Endothelial cell of umbilical vein (primary cell): Measurements from ENCODE around the gene MSRB2. TPM values are rescaled to one million over a fixed set of nuclear protein-coding genes. Genes with fewer than 3 reads are reported as not detected.

ENCODE experiments used
- BruUV-seq: library from RNA; stranded (reverse); fragments of 400-500 nt; replicated peaks from 2 replicates; lab custom pipeline; 2021; lab: Mats Ljungman, UMichigan
- CTCF ChIA-PET: fragments of 300-600, 350-600 bp; sonication (Branson Sonifier 250); formaldehyde crosslinking; loops from one replicate; lab custom pipeline; 2021; ENCODE audit warnings: antibody characterized with exemption, inconsistent platforms; lab: Charles Lee
- POLR2A ChIA-PET: fragments of 300-600, 350-600 bp; sonication (Branson Sonifier 250); formaldehyde crosslinking; loops from one replicate; lab custom pipeline; 2021; ENCODE audit warnings: antibody characterized with exemption, inconsistent platforms; lab: Charles Lee
- DNase-seq: peaks from one replicate; pipeline ENCODE4 v3.0.0-alpha.2; 2011; ENCODE audit warnings: low read depth, low spot score
- FAIRE-seq: peaks from 2 replicates; lab custom pipeline; 2011; peaks lifted over from hg19 to GRCh38; lab: Jason Lieb, UNC
- H2AFZ ChIP-seq: 2 replicates; pipeline ENCODE4 v1.6.0; 2012; ENCODE audit warnings: low read depth, low read length, control low read depth, inconsistent platforms
- H3K27ac ChIP-seq: 2 replicates; pipeline ENCODE4 v1.5.1; 2011; ENCODE audit warnings: low read depth, mild to moderate bottlenecking, control low read depth, low read length, moderate library complexity; ENCODE audit not compliant: insufficient read depth
- H3K27me3 ChIP-seq, 2 experiments: 2 replicates each; pipeline versions ENCODE4 v1.6.0 to v1.6.1; 2011; ENCODE audit warnings: low read length in 2 of 2, mixed read lengths in 1 of 2; ENCODE audit not compliant: control insufficient read depth in 2 of 2, insufficient read depth in 2 of 2
- H3K36me3 ChIP-seq, 2 experiments: 2 replicates in 1 of 2; 3 replicates in 1 of 2; pipeline ENCODE4 v1.5.1; 2011; ENCODE audit warnings: low read length in 2 of 2, mild to moderate bottlenecking in 1 of 2, moderate library complexity in 1 of 2; ENCODE audit not compliant: control insufficient read depth in 2 of 2, insufficient read depth in 2 of 2; ENCODE audit errors: extremely low read depth in 1 of 2
- H3K4me1 ChIP-seq: 3 replicates; pipeline ENCODE4 v1.5.1; 2011; ENCODE audit warnings: mild to moderate bottlenecking, low read length; ENCODE audit not compliant: control insufficient read depth, insufficient read depth; ENCODE audit errors: extremely low read depth
- H3K4me2 ChIP-seq: 2 replicates; pipeline ENCODE4 v1.6.1; 2011; ENCODE audit warnings: low read length, control low read depth, mixed read lengths; ENCODE audit not compliant: insufficient read depth
- H3K4me3 ChIP-seq, 3 experiments: fragments of 200-600 bp in 1 of 3; sonication (generic), shearing (Covaris generic) in 1 of 3; replicated peaks in 1 of 3; 2 replicates each; pipeline ENCODE4 v1.5.1; 2011 to 2016; ENCODE audit warnings: control low read depth in 3 of 3, low read length in 3 of 3, mild to moderate bottlenecking in 2 of 3, inconsistent platforms in 1 of 3, low read depth in 1 of 3, moderate library complexity in 1 of 3; ENCODE audit not compliant: insufficient read depth in 1 of 3
- H3K79me2 ChIP-seq: 2 replicates; pipeline ENCODE4 v1.6.0; 2012; ENCODE audit warnings: low read length, inconsistent platforms; ENCODE audit not compliant: control insufficient read depth, insufficient read depth
- H3K9ac ChIP-seq: replicated peaks from 2 replicates; pipeline ENCODE3; 2011; ENCODE audit warnings: low read length, control low read depth; ENCODE audit not compliant: insufficient read depth; ENCODE audit errors: extremely low read depth
- H3K9me1 ChIP-seq: replicated peaks from 3 replicates; pipeline ENCODE4 v1.6.0; 2011; ENCODE audit warnings: mild to moderate bottlenecking, low read length; ENCODE audit not compliant: control insufficient read depth, insufficient read depth; ENCODE audit errors: extremely low read depth
- H3K9me3 ChIP-seq: replicated peaks from 2 replicates; pipeline ENCODE4 v1.5.1; 2012; ENCODE audit warnings: low read length, inconsistent platforms; ENCODE audit not compliant: control insufficient read depth, insufficient read depth
- H4K20me1 ChIP-seq: replicated peaks from 2 replicates; pipeline ENCODE3; 2011; ENCODE audit warnings: mild to moderate bottlenecking, low read length; ENCODE audit not compliant: control insufficient read depth, insufficient read depth; ENCODE audit errors: extremely low read depth
- FOS ChIP-seq: IDR thresholded peaks from 2 replicates; pipeline ENCODE4 v1.6.1; 2011; ENCODE audit warnings: mild to moderate bottlenecking, low read length, moderate library complexity, borderline replicate concordance; ENCODE audit not compliant: insufficient read depth
- POLR2A ChIP-seq: IDR thresholded peaks from 2 replicates; pipeline ENCODE4 v1.6.1; 2012; ENCODE audit warnings: low read depth, mild to moderate bottlenecking, control low read depth, low read length
- dilution Hi-C: fragments of 300-500 bp; cut with MboI; formaldehyde crosslinking; loops from one replicate; pipeline ENCODE4 v1.15.0; 2019; ENCODE audit warnings: low sequenced_read_pairs; ENCODE audit not compliant: extremely low pct_ligation_motif_present
- intact Hi-C: fragments of 100-400 bp; cut with micrococcal nuclease; formaldehyde crosslinking; loops from one replicate; pipeline ENCODE4 v1.10.0; 2022
- polyA plus RNA-seq, 4 experiments: library from polyadenylated mRNA; depleted of rRNA in 3 of 4; stranded (reverse) in 3 of 4; unstranded in 1 of 4; fragments of >200 nt; gene quantifications; 2 replicates each; pipeline versions ENCODE4 v1.2.1 to v1.2.3, GENCODE V29; 2011 to 2012; ENCODE audit warnings: missing spikeins in 1 of 4
- total RNA-seq: library from RNA; stranded (reverse); gene quantifications from 2 replicates; pipeline ENCODE4 v1.2.3, GENCODE V29; 2021
- TF ChIP-seq, protein P1 (sequence below), 2 donors: IDR thresholded peaks; 1 replicate in 1 of 2; 2 replicates in 1 of 2; pipeline ENCODE4 v1.5.1; 2011; ENCODE audit warnings: low read length in 2 of 2, mild to moderate bottlenecking in 2 of 2, moderate library complexity in 2 of 2, control low read depth in 1 of 2, inconsistent platforms in 1 of 2, low read depth in 1 of 2; ENCODE audit not compliant: insufficient read depth in 1 of 2; ENCODE audit errors: extremely low read depth in 1 of 2
- TF ChIP-seq, protein P2 (sequence below): IDR thresholded peaks from 2 replicates; pipeline ENCODE4 v1.6.1; 2011; ENCODE audit not compliant: insufficient read depth, insufficient read length

MSRB2 gene
- total and polyA plus RNA-seq, 2 donors (not counting 3 experiments of a cell fraction or from before 2014, with no cell fraction given) = 16.2 to 20.6 TPM

DNA sequence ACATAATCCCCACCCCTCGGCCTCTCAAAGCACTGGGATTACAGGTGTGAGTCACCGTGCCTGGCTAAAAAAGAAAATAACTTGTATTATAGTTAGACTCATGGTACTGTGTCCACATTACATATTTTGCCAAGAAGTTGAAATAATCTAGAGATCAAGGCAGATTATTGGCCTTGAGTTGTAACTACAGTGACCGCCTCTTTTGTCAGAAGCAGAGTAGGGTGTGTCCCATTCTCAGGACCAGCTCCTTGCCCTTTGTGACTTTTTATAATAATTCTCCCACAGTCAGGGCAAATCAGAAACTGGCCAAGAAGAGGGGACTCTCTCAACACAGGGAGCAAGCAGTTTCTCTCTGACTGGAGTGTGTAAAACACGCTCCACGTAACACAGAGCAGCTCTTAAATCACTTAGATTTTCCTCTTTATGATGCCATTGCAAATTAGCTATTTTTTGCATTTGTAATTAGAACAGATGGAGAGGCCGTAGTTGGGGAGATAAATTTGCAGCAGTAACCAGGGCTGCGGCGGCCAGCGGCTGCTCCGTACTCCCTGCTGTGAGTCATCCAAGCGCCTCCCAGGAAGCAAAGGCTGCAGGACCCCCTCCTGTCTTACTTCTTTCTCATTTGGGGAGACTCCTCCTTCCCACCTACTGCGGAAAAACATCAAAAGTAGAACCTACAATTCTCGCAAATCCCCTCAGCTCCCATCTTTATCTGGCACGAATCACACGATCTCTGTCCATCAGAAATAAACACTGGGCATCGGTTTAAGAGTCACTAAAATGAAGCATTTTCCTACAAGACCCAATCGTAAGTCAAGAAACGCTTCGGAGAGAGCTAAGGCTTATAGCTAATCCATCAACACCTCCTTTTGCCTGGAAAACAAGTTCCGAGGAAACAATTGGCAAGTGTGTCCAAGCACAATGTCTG lies 32.1 kb upstream of the MSRB2 start:
- Histone ChIP-seq H3K9me1 (no peaks in the 10 kb centered on the region), H3K4me2 (no peak overlapping the region), H3K27me3 (peaks cover 1 to 2% of the 10 kb centered on the region in 2 experiments), H3K4me1 (no peaks in the 10 kb centered on the region), H4K20me1 (no peaks in the 10 kb centered on the region), H3K27ac (no peak overlapping the region), H3K9ac (no peak overlapping the region), H3K36me3 (no peaks in the 10 kb centered on the region), H3K4me3 (no peak overlapping the region), H3K79me2 (no peaks in the 10 kb centered on the region), H2AFZ (no peak overlapping the region), H3K9me3 (no peaks in the 10 kb centered on the region)
- intact Hi-C loops (no loop called here), dilution Hi-C loops (no loop called here)
- BruUV-seq = no TSS peak
- FAIRE-seq = no peak
- ChIA-PET CTCF (interaction anchor here (1.0 kb wide), 1 partner anchor 1681 kb away, joined by 3 read pairs; no protein-coding TSS in a partner anchor), POLR2A (no interaction called here)
- no peak for DNase-seq
- no peak for TF ChIP-seq FOS
- TF ChIP-seq, protein P1, sequence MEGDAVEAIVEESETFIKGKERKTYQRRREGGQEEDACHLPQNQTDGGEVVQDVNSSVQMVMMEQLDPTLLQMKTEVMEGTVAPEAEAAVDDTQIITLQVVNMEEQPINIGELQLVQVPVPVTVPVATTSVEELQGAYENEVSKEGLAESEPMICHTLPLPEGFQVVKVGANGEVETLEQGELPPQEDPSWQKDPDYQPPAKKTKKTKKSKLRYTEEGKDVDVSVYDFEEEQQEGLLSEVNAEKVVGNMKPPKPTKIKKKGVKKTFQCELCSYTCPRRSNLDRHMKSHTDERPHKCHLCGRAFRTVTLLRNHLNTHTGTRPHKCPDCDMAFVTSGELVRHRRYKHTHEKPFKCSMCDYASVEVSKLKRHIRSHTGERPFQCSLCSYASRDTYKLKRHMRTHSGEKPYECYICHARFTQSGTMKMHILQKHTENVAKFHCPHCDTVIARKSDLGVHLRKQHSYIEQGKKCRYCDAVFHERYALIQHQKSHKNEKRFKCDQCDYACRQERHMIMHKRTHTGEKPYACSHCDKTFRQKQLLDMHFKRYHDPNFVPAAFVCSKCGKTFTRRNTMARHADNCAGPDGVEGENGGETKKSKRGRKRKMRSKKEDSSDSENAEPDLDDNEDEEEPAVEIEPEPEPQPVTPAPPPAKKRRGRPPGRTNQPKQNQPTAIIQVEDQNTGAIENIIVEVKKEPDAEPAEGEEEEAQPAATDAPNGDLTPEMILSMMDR (IDR thresholded peaks at IDR 0.05; ENCODE audit: extremely low read depth in 1 of 2, insufficient read depth in 1 of 2, low read depth in 1 of 2, low read length in 2 of 2) = no peak
- TF ChIP-seq, protein P2, sequence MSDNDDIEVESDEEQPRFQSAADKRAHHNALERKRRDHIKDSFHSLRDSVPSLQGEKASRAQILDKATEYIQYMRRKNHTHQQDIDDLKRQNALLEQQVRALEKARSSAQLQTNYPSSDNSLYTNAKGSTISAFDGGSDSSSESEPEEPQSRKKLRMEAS = no peak
- TF ChIP-seq POLR2A = no peak
